Upper lobe of right lung (tissue), 1 donor: ENCODE measurements around the gene PPP1R16B. TPM values are rescaled to one million over a fixed set of nuclear protein-coding genes. Genes with fewer than 3 reads are reported as not detected.
A peak's percentile ranks its signal among the peaks of the same experiment; 100 is the strongest.
"Not testable (repeated sequence)": the region's sequence is repeated elsewhere in the genome, so short reads cannot be mapped to it uniquely, and the experiment has no call there.

Experiments used
- ATAC-seq: fragments of 200-7000 bp; cut with Tn5 transposase; one replicate; pipeline ENCODE4 v1.9.1; 2020; ENCODE audit warnings: mild to moderate bottlenecking, moderate library complexity
- DNase-seq: peaks from one replicate; pipeline ENCODE4 v3.0.0-alpha.2; 2020
- H3K27ac ChIP-seq: fragments of 200-600 bp; one replicate; pipeline ENCODE4 v1.8.0; 2022
- H3K27me3 ChIP-seq: fragments of 200-600 bp; one replicate; pipeline ENCODE4 v1.8.0; 2022; ENCODE audit warnings: mild to moderate bottlenecking
- H3K36me3 ChIP-seq: fragments of 200-600 bp; one replicate; pipeline ENCODE4 v1.8.0; 2022
- H3K4me1 ChIP-seq: fragments of 200-600 bp; one replicate; pipeline ENCODE4 v1.8.0; 2022
- H3K4me3 ChIP-seq: fragments of 200-600 bp; one replicate; pipeline ENCODE4 v1.8.0; 2022; ENCODE audit warnings: mild to moderate bottlenecking
- H3K9me3 ChIP-seq: fragments of 200-600 bp; one replicate; pipeline ENCODE4 v1.8.0; 2022
- intact Hi-C: fragments of 100-400 bp; cut with DNase I; formaldehyde crosslinking; loops from one replicate; pipeline ENCODE4 v1.11.0; 2022
- total RNA-seq: library from RNA; stranded (reverse); fragmentation: NEBNext Ultra II Directional; extraction: Animal tissue kit (Norgen Biotek cat#: 25700); gene quantifications from one replicate; pipeline ENCODE4 v1.2.1, GENCODE V29; 2021
- TF ChIP-seq, protein P1 (sequence below): fragments of 200-600 bp; IDR thresholded peaks from one replicate; pipeline ENCODE4 v1.8.0; 2022; ENCODE audit warnings: antibody characterized with exemption
- donor health status: DM: no; HTN: yes; CAD: no; lungs with severe emphysema.

Gene PPP1R16B
- total RNA-seq, 1 donor from 2014 or later: 22.1 TPM

DNA sequence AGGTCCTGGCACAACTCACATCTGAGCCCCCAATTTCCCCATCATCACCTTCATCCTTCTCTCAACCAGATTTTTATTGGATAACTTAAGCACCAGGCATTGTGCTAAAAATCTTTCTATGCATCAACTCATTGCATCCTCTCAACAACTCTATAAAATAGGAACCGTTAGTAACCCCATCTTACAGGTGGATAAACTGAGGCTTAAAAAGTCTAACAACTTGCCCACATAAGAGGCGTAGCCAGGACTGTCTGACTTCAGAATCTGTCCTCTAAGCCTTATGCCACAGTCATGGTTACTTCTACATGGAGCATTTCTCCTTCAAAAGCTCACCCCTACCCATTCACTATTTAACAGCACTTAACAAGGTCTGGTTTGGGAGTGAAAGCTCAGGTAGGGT, 51.1 kb downstream of the PPP1R16B start:
- intact Hi-C loops: no loop called here
- H3K9me3 ChIP-seq: no peaks in the 10 kb centered on the region
- H3K27ac ChIP-seq: no peak overlapping the region
- H3K27me3 ChIP-seq: no peaks in the 10 kb centered on the region
- DNase-seq (no peak), ATAC-seq (no peak)
- TF ChIP-seq, protein P1, sequence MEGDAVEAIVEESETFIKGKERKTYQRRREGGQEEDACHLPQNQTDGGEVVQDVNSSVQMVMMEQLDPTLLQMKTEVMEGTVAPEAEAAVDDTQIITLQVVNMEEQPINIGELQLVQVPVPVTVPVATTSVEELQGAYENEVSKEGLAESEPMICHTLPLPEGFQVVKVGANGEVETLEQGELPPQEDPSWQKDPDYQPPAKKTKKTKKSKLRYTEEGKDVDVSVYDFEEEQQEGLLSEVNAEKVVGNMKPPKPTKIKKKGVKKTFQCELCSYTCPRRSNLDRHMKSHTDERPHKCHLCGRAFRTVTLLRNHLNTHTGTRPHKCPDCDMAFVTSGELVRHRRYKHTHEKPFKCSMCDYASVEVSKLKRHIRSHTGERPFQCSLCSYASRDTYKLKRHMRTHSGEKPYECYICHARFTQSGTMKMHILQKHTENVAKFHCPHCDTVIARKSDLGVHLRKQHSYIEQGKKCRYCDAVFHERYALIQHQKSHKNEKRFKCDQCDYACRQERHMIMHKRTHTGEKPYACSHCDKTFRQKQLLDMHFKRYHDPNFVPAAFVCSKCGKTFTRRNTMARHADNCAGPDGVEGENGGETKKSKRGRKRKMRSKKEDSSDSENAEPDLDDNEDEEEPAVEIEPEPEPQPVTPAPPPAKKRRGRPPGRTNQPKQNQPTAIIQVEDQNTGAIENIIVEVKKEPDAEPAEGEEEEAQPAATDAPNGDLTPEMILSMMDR: no peak
- H3K36me3 ChIP-seq: no peaks in the 10 kb centered on the region
- H3K4me1 ChIP-seq: no peaks in the 10 kb centered on the region
- no peak overlapping the region for H3K4me3 ChIP-seq

- Histone ChIP-seq H3K4me1 (no peaks in the 10 kb centered on the region), H3K27ac (no peak overlapping the region), H3K36me3 (no peaks in the 10 kb centered on the region), H3K27me3 (no peaks in the 10 kb centered on the region), H3K4me3 (no peak overlapping the region), H3K9me3 (no peaks in the 10 kb centered on the region)
- DNase-seq (no peak), ATAC-seq (no peak)
- intact Hi-C loops: no loop called here
- TF ChIP-seq, protein P1: no peak
Measured at GRCh38 chr20:38857703-38858102, 52.2 kb downstream of the PPP1R16B start.

DNA sequence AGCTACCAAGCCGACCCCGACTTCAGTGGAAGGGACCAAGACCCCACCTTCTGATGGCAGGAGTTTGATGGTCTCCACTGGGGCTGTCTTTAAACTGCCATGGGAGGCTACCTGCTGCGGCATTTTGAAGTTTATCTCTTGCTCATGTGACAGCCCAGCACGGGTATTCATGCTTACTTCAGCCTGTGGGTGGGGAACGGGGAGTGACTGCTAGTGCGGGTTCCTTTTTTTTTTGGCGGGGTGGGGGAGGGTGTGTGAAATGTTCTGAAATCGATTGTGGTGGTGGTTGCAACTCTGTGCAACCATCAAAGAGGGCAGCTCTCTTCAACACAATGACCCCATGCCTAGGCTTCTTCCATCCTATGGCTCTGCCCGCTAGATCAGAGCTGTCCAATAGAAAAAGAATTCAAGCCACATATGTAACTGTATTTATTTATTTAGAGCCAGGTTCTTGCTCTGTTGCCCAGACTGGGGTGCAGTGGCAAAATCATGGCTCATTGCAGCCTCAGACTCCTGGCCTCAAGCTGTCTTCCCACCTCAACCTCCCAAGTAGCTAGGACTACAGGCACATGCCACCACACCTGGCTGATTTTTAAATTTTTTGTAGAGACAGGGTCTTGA, 53.7 kb downstream of the PPP1R16B start:
- no peaks in the 10 kb centered on the region for H3K36me3 ChIP-seq
- intact Hi-C loops: no loop called here
- no peaks in the 10 kb centered on the region for H3K27me3 ChIP-seq
- no peak overlapping the region for H3K4me3 ChIP-seq
- ATAC-seq (peak; percentile 34), DNase-seq (no peak)
- TF ChIP-seq, protein P1: no peak
- H3K27ac ChIP-seq: no peak overlapping the region
- no peaks in the 10 kb centered on the region for H3K9me3 ChIP-seq
- no peaks in the 10 kb centered on the region for H3K4me1 ChIP-seq

DNA sequence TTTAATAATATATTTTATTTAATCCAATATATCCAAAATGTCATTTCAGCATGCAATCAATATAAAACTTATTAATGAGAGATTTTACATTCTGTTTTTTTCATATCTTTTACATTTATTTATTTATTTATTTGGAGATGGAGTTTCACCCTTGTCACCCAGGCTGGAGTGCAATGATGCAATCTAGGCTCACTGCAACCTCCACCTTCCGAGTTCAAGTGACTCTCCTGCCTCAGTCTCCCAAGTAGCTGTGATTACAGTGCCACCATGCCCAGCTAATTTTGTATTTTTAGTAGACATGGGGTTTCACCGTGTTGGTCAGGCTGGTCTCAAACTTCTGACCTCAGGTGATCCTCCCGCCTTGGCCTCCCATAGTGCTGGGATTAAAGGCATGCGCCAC, 54.4 kb downstream of the PPP1R16B start:
- H3K36me3 ChIP-seq, H3K9me3 ChIP-seq, H3K4me1 ChIP-seq, intact Hi-C loops, ATAC-seq, H3K4me3 ChIP-seq, H3K27me3 ChIP-seq, H3K27ac ChIP-seq, DNase-seq: not testable (repeated sequence)

DNA sequence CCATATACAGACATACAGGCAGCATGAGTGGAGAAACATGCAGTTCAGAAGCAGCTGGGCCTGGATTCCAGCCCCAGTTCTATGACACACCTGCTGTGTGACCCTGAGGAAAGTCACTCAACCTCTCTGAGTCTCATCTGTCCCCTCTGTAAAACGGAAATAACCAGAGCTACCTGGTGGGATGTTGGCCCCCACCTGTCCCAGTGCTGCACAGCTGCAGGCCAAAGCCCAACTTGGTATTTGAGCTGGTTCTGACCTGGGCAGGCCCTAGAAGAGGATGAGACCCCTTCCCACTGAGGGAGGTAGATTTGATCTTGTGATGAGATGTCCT, 55.5 kb downstream of the PPP1R16B start:
- DNase-seq (no peak), ATAC-seq (no peak)
- no peaks in the 10 kb centered on the region for H3K9me3 ChIP-seq
- TF ChIP-seq, protein P1: no peak
- H3K4me3 ChIP-seq: no peak overlapping the region
- intact Hi-C loops: no loop called here
- H3K4me1 ChIP-seq: peaks cover 2% of the 10 kb centered on the region
- no peaks in the 10 kb centered on the region for H3K36me3 ChIP-seq
- H3K27ac ChIP-seq: no peak overlapping the region
- no peaks in the 10 kb centered on the region for H3K27me3 ChIP-seq

DNA sequence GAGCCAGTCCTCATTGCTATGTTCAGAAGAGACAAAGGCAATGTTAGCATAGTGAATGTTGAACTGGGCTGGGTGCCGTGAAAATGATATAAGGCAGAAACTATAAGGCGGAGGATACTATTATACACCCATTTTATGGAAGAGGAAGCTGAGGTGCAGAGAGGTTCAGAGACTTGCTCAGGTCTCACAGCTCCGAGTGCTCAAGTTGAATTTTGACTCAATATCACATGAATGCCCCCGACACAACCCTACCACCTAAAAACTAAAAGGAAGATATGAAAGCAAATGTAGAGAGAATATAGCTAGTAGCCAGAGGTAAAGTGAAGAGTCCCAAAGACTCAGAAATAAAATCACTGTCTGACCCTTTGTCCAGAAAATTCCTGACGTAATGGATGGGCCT, 56.7 kb downstream of the PPP1R16B start:
- no peak for DNase-seq
- H3K9me3 ChIP-seq: no peaks in the 10 kb centered on the region
- no peak overlapping the region for H3K27ac ChIP-seq
- H3K4me3 ChIP-seq: no peak overlapping the region
- no peak for ATAC-seq
- no peaks in the 10 kb centered on the region for H3K27me3 ChIP-seq
- H3K36me3 ChIP-seq: no peaks in the 10 kb centered on the region
- TF ChIP-seq, protein P1: no peak
- H3K4me1 ChIP-seq: peaks cover 6% of the 10 kb centered on the region
- intact Hi-C loops: no loop called here
